Measurements from ENCODE around the gene TOX3.
A peak's percentile ranks its signal among the peaks of the same experiment; 100 is the strongest.

Gene TOX3

DNA sequence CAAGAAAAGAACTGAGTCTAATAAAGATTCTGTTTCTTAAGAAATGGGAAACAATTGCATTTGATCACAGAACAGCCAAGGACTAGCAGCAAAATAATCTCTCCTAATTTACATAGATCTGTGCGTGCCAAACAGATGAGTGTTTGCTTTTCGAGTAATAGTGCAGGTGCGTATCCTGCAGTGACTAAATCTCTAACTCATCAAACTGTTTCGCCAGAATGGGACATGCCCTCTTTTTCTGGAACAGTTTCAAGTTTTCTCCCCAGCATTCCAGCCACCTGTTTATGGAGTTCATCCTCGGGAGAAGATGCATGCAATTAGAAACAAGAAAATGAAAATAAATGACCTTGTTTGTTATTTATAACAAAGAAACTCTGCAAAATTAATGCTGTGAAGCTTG is 5.7 kb upstream of the TOX3 start:
- peak overlapping the region; percentile 35; the same call in 1 of the 2 replicates for H3K27ac ChIP-seq
- TF ChIP-seq, protein P1, sequence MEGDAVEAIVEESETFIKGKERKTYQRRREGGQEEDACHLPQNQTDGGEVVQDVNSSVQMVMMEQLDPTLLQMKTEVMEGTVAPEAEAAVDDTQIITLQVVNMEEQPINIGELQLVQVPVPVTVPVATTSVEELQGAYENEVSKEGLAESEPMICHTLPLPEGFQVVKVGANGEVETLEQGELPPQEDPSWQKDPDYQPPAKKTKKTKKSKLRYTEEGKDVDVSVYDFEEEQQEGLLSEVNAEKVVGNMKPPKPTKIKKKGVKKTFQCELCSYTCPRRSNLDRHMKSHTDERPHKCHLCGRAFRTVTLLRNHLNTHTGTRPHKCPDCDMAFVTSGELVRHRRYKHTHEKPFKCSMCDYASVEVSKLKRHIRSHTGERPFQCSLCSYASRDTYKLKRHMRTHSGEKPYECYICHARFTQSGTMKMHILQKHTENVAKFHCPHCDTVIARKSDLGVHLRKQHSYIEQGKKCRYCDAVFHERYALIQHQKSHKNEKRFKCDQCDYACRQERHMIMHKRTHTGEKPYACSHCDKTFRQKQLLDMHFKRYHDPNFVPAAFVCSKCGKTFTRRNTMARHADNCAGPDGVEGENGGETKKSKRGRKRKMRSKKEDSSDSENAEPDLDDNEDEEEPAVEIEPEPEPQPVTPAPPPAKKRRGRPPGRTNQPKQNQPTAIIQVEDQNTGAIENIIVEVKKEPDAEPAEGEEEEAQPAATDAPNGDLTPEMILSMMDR (conservative IDR thresholded peaks at IDR 0.05): no peak

- TF ChIP-seq, protein P1 (conservative IDR thresholded peaks at IDR 0.05): no peak
- H3K27ac ChIP-seq: no peak overlapping the region
Observed at GRCh38 chr16:52549011-52549692, 2.2 kb upstream of the TOX3 start.

DNA sequence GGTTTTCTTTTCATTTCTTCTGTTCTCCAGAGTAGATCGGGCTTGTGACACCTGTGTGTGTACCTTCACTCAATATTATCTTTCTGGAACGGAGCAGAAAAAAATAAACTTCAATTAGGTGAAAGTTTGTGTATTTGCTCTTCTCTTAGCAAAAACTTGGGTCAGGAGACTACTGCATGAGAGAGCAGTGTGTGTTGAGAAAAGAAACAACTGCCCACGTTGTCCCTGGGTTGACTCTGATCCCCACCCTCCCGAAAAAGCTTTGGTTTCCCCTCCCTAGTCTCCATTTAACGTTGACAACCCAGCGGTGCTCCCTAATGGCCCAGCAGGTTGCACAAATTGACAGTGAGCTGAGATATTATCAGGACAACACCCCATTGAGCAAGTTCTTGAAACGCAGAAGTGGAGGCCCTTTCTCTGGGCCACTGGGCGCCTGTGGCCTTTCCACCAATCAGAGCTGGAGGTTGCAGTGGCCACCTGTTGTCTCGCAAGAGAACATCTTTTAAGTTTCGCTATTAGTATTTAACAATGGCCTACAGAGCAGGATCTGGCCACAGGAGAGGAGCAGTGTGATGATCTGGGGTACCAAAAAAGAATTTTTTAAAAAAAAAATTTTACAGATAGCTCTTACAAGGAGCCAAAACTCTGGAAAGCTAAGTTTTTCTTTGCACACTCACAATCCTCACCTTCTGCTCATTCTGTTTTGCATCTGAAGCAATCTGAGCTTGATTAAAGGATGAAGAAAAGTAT is 1.5 kb upstream of the TOX3 start:
- TF ChIP-seq, protein P1 (conservative IDR thresholded peaks at IDR 0.05): no peak
- no peak overlapping the region for H3K27ac ChIP-seq

DNA sequence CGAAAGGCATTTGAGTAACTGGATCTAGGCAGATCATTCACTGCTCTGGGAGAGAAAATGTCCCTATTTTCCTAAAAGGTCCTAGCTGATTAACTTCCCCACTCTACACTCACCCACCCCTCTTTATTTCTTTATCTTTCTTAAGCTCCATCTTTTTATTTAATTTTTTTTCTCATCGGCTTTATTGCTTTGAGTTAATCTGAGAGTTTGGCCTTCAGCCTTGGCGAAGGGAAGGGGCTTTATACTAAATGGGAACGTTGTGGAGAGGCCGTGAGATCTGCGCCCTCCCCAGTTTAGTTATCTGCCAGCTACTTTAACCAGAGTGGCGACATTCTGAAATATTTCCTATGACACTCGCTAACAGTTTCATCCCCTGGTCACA is 882 bp upstream of the TOX3 start:
- TF ChIP-seq, protein P1 (conservative IDR thresholded peaks at IDR 0.05): no peak
- H3K27ac ChIP-seq: peak overlapping the region; percentile 78; the same call in 1 of the 2 replicates

DNA sequence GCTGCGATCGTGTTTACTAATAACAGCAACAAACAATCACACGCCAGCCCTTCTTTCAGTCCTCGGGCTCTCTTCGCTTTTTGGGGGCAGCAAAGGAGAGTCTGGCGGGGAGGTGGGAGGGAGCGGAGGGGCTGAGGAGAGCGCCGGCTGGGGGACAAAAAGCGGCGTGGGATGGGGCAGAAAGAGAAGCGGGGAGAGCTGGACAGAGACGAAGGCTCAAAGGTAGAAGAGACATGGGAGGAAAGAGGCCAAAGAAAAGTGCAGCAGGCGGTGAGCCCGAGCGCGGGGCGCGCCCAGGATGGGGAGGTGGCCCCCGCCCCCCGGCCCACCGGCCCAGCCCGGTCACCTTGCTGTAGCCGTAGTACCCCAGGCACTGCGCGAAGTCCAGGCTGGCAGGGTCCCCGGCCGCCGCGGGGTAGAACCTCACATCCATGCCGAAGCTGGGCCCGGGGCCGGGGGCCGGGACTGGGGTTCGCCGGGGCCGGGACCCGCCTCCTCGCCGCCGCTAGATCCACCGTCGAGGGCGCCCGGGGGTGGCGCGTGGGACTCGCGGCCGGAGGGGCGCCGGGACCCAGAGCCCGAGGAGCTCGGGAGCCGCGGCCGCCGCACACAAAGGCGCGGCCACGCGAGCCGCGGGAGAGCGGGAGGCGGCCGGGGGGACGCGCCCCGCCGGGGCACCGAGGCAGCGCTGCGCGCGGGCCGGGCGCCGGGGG is 496 bp downstream of the TOX3 start:
- peak overlapping the region; percentile 78; the same call in 1 of the 2 replicates for H3K27ac ChIP-seq
- TF ChIP-seq, protein P1 (conservative IDR thresholded peaks at IDR 0.05): no peak

GRCh38 chr16:52545898-52546266 is 1.1 kb downstream of the TOX3 start:
- TF ChIP-seq, protein P1 (conservative IDR thresholded peaks at IDR 0.05): no peak
- peak overlapping the region; percentile 78 for H3K27ac ChIP-seq

DNA sequence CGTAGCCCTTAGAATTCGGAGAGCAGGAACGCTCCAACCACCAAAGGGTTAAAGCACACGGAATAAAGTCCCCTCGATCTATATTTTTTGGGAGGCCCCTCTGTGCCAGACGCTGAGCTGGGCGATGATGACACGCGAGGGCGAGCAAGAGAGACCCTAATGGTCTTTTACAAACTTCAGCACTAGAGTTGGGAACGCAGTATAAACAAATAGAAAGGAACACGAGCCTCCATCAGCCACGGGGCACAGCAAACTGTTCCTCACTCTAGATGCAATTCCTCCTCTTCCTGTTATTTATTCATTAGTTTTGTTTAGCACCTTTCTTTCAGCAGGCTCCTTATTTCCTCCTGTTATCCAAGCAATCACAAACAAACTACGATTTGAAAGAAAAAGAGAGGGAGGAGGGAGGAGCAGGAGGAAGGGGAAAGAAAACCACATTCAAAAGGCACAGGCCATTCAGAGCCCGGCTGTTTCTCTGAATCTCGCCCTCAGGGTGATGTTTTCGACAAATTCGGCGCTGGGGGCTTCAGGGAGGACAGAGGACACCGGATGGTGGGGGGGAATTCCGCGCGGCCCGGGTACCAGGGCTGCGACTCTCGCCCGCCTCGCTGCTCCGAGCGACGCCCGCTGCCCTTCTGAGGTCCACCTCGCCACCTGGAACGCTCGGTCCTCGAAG is 1.6 kb downstream of the TOX3 start:
- H3K27ac ChIP-seq: peak overlapping the region; percentile 78
- TF ChIP-seq, protein P1 (conservative IDR thresholded peaks at IDR 0.05): no peak

Measured in VCaP (cell line).